SK-N-MC (cell line): ENCODE results near the gene PNKD.

Source experiments
- EZH2 ChIP-seq: fragments of 200-600 bp; sonication (generic); IDR thresholded peaks from one replicate; pipeline ENCODE4 v1.6.1; 2017; ENCODE audit warnings: antibody characterized with exemption
- FOXP2 ChIP-seq: optimal IDR thresholded peaks from 2 replicates; pipeline ENCODE3; 2011; ENCODE audit warnings: mild to moderate bottlenecking, moderate library complexity; ENCODE audit not compliant: insufficient read depth; ENCODE audit errors: extremely low read length, control extremely low read depth
- POLR2AphosphoS5 ChIP-seq: IDR thresholded peaks from 2 replicates; pipeline ENCODE4 v1.6.1; 2012; ENCODE audit warnings: mild to moderate bottlenecking, low read depth, low read length, borderline replicate concordance

- TF ChIP-seq EZH2 = no peak
- TF ChIP-seq POLR2AphosphoS5 = no peak
- TF ChIP-seq FOXP2 = no peak
These were observed 111.6 kb downstream of the PNKD start, which contains the start of gene SLC11A1 for GRCh38 chr2:218381916-218382366.
